HG03103 (cell line): Measurements from ENCODE around the gene DSEL.
A peak's percentile ranks its signal among the peaks of the same experiment; 100 is the strongest.

Experiments used
- ATAC-seq: cut with Tn5 transposase; IDR thresholded peaks from one replicate; pipeline ENCODE4 v1.9.1; 2021; ENCODE audit warnings: low read depth; ENCODE audit not compliant: unreplicated experiment

The DSEL gene

DNA sequence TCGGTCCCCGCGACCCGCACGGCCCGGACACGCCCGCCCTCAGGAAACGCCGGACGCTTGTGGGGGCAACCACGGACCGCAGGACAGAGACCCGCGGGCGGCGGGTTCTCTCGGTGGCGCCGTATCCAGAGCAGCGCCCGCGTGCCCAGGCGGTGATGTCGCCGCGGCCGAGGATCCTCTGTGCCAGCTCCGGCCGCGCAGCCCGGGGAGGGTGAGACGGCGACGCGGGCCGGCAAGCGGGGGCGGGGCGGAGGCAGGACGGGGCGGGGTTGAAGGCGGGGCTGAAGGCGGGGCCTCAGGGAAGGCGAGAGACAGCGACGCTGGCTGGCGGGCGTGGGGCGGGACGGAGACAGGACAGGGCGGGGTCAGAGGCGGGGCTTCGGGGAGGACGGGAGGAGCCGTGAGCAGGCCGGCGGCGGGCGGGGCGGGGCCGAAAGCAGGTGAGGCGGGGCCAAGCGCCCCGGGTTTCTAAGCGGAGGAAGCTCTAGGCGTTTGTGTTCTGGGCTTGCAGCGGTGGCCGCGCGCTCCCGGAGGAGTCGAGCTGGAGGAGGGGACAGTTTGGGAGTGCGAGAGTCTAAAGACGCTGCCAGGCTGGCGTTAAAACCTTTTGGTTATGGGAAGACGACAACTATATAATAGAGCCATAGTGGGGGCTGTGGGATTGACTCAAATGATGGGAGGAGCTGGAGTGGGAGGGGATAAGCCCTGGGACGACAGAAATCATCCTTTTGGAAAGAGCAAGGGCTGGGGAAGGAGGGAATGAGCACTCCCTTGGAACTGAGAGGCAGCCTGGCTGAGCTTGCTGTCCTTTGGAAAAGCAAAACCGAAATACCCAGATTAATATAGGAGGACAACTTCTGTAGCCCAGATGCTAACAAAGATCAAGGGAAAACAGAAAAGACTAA is at the start of gene DSEL:
Gene DSEL, minus strand, starts transcription at position 182 of the 905 bp plus-strand sequence. CDS start 2,112 bp downstream, outside the sequence.
- ATAC-seq, result peak; percentile 98

DNA sequence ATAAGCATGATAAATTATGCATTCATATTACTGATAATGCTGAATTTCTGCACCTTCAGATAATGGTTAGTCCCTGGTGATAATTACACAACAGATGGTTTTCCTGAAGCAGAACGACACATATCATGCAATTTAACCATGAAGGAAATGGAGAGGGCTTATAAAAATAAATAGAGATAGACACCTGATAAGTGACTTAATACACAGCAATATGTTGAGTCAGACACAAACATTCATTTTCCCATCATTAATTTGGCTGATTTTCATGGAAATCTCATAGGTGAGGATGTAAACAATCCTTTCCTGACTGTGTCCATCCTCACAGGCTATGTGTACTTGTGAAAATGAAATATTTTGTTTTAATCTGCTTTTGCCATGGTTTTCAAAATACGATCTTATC is 36.9 kb upstream of the DSEL start:
- no peak for ATAC-seq

DNA sequence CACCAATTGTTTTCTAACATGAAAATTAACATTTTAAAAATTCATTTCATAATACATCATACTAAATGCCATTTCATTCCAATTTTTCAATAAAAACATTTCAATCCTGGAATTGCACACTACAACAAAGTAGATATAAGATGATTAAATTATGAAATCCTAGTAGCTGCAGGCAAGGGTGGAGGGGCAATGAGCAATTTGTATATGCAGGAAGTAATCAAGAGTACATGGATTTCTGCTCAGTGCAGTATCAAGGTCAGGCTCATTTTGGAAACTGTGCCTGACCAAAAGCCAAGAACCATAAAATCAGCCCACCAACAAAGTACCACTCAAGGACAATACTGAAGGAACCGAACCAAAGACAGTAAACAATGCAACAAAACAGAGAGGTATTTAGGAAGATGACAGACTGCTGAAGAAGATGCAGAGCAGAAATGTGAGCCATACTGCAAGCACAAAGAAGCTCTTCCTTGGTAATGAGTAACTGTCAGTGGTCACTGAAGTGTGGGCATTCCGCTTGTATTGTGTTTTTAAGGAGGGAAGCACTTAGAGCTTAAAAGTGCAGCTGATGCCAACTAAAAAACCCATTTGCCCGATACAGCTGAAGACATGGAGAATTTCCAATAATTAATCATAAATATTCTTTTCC is 34.5 kb upstream of the DSEL start:
- no peak for ATAC-seq

GRCh38 chr18:67549946-67550345 is 33.4 kb upstream of the DSEL start:
- no peak for ATAC-seq

- no peak for ATAC-seq
These were observed 29.2 kb upstream of the DSEL start for GRCh38 chr18:67545681-67546080.

- no peak for ATAC-seq
These were observed 24.0 kb upstream of the DSEL start for GRCh38 chr18:67540559-67540958.

DNA sequence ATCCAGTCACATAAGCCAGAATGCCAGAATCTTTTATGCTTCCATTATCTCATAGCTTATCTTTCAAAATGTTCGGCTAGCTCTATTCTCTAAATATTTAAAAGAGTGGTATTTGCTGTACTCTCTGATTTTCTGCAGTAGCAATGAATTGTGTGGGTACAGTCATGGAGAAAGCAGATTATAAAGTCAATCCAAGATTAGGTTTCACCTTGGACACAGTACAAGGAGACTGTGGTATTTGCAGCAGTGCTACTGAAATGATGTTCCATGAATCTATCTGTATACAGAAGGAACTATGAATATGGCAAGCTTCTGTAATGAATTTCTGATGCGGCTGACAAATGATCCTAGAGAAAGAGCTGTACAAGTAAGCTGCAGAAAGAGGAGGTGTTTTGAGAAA is 15.4 kb upstream of the DSEL start:
- ATAC-seq, result no peak

- no peak for ATAC-seq
These were observed 9.0 kb upstream of the DSEL start for GRCh38 chr18:67525328-67526099.

- ATAC-seq, result no peak
These were observed 3.9 kb upstream of the DSEL start for GRCh38 chr18:67520351-67520921.

GRCh38 chr18:67519592-67519991 is 3.1 kb upstream of the DSEL start:
- ATAC-seq, result no peak

GRCh38 chr18:67518566-67518965 is 2.0 kb upstream of the DSEL start:
- ATAC-seq, result no peak

GRCh38 chr18:67517444-67517765 is 885 bp upstream of the DSEL start:
- no peak for ATAC-seq

DNA sequence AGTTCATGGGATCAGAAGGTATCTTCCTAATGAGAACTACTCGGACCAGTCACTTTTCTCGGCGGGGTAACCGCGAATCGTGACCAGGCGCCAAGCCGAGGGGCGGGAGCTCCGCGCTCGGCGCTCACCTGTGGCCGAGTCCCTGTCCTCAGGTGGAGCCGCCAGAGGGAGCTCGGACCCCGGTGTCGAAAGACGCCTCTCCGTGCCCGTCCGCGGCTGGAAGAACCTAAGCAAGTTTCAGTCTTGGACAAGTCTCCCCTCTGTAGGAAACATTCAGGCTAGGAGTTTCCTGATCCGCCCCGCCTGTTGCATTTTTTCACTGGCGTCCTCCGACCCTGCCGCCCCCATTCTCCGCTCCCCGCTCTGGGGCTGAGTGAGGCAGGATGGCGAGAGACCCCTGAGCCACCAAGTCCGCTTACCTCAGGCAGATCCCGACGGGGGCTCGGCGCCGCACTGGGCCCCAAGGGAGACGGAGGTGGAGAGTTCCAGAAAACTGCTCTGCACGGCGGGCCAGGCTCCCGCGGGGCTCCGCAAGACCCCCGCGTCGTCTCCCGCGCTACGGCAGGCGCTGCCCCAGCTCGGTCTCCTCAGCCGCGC is 480 bp downstream of the DSEL start:
- peak; percentile 31 for ATAC-seq

GRCh38 chr18:67514901-67515540 is 1.5 kb downstream of the DSEL start:
- ATAC-seq, result no peak

- no peak for ATAC-seq
These were observed 2.1 kb downstream of the DSEL start for GRCh38 chr18:67514465-67514864.

GRCh38 chr18:67513280-67513679 is 3.2 kb downstream of the DSEL start:
- no peak for ATAC-seq

- ATAC-seq, result no peak
These were observed 4.7 kb downstream of the DSEL start for GRCh38 chr18:67511840-67512239.

GRCh38 chr18:67510831-67511230 is 5.7 kb downstream of the DSEL start:
- ATAC-seq, result no peak

DNA sequence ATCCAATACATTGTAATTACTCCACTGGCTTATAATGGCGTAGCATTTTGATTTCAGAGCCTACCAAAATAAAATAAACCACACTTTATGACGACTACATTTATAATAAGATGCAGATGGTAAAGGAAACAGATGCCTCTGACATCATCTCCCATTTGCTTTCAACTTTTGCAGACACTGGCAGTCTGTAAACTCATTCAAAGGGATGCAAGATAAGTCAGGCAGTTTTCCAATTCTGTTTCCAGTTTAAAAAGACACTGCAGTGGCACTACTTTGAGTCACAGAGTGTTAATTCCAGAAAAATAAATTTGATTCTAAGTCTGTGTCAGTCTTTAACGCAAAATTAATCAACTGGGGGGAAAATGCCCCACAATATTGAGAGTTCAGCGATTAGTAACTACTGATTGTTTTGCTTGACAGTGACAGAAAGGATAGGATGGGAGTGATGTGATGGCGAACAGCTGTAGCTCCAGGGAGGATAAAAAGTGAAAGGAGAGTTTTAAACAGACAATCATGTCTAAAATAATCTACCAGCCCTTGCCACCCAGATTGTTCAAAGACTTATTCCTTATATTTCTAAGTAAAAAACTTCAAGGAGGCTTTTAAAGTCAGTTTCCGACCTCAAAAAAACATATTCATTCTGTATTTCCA is 6.7 kb downstream of the DSEL start:
- no peak for ATAC-seq

DNA sequence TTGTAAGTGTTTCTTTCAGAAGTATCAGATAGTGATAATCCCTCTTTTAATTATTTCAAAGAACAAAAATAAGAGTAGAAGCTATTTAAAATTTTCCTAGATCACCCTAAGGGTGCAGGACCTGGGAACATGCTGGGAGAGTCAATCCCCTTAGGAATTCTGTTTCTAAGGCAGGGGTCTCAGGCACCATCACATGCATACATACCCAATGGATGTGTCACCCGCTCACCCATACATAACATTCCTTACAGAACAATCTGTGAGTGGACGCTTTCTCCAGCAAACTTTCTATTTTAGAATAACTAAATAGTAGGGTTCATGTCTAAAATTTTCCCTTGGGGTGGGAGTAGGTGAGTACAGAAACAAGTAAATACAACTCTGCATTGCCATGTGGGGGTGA is 8.4 kb downstream of the DSEL start:
- ATAC-seq, result no peak
